ENCODE measurements around the gene POU6F1.

- TF ChIP-seq CTCF (IDR thresholded peaks at IDR 0.05; ENCODE audit: insufficient read depth, low read length) (no peak), REST (IDR thresholded peaks at IDR 0.05; ENCODE audit: insufficient replicate concordance, low read depth) (no peak), POLR2AphosphoS5 (IDR thresholded peaks at IDR 0.05; ENCODE audit: low read depth) (no peak), GABPA (IDR thresholded peaks at IDR 0.05; ENCODE audit: low read depth) (no peak)
Observed at GRCh38 chr12:51199366-51199945, 18.4 kb downstream of the POU6F1 start.

Data from HL-60 (cell line).